ENCODE measurements around the gene SCN8A.

Gene SCN8A

DNA sequence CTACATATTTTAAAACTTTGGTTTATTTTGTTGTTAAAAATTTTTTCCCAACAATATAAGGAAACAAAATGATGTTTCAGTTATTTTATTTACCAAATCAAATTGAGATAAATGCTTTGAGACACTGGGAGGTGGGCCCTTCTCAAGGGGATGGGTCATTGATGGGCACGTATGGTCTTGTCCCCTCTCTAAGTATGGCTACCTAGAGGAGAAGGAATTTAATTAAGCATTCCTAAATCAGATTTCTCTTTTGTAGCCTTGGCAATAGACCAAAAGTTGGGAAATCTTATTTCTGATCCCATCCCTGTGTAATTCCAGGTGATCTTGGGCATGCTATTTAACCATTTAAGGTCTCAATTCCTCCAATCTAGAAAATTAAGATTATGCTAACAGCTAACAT is 79.0 kb downstream of the SCN8A start:
- no peak for DNase-seq (ENCODE audit: low spot score)

DNA sequence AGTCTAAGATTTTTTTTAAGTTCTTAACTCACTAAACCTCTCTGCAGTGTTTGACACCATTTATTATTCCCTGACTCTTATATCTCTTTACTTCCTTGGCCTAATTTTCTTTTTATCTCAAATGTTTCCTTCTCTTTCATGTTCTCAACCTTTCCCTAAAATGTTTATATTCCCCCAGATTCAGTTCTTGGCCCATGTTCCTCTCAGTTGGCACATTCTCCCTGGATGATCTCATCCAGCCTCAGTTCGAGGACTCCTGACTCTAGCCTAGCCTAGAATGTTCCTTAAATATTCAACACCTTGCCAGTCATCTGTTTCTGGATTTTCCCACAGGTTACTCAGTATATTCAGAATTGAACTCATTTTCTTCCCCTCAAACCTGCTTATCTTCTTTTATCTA is 81.3 kb downstream of the SCN8A start:
- no peak for DNase-seq (ENCODE audit: low spot score)

DNA sequence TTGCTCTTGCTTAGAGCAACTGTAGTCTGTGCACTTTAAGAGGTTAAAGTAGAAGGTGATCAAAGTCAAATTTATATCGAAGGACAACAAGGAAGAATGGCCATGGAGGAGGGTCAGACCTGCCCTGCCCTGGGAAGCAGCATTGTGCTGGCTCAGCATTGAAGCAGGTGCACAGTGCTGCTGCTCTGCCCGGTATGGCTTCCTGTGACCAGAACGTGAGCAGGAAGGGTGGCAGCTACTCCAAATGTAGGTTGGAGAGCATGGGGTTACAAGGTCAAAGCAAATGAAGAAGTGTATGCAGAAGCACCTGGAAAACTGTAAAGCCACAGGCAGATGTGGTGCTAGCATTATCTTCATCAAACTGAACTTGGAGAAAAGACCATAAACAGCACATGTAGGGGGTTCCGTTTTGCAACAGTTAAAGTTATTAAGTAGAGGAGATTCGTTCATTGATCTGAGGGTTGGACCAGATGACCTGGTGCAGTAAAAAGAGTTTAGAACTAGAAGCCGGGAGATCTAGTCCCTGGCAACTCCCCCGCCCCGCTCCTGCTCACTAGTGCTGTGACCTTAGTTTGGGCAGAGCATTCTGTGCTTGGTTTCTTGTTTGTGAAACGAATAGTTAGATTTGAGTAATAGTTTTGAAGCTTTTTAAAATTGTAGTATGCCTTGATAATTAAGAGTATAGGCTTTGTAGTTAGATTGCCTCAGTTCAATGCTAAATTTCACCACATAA is 84.2 kb downstream of the SCN8A start:
- no peak for DNase-seq (ENCODE audit: low spot score)

DNA sequence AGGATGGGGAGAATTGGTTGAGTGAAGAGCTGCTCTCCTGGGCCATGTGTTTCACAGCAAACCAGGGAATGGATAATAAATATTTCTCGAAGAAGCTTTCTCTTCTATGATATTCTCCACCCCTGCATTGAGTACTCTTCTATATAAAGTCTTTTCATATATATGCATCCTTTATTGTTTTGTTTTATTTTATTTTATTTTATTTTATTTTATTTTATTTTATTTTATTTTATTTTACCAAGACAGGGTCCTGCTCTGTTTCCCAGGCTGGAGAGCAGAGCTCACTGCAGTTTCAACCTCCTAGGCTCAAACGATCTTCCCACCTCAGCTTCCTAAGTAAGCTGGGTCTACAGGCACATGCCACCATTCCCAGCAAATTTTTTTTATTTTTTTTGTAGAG is 85.8 kb downstream of the SCN8A start:
- no peak for DNase-seq (ENCODE audit: low spot score)

DNA sequence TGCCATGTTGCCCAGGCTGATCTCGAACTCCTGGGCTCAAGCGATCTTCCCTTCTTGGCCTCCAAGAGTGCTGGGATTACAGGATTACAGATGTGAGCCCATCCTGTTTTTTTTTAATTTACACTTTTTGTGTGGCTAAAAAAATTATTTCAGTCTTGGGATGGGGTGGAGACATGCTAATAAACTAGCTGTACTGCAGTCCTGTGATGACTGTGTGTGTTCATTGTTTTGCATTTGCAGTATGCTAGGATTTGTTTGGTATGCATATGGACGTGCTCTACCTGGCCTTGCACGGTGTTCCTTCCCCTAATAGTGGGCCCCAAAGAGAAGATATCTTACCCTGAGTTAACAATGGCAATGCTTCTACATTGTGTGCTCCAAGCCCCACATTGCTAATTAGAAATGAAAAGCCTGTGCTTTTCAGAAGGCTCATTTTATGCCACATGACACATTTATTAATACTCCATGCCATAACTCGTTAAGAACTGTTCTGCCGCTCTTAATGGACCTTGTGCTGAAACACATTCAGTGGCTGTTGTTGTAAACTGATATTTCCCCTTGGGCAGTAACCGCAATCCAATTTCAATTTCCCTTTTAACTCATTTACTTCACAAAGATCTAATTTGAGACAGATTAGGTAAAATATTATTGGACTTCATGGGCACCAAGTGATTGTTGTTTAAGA is 86.4 kb downstream of the SCN8A start:
- no peak for DNase-seq (ENCODE audit: low spot score)

DNA sequence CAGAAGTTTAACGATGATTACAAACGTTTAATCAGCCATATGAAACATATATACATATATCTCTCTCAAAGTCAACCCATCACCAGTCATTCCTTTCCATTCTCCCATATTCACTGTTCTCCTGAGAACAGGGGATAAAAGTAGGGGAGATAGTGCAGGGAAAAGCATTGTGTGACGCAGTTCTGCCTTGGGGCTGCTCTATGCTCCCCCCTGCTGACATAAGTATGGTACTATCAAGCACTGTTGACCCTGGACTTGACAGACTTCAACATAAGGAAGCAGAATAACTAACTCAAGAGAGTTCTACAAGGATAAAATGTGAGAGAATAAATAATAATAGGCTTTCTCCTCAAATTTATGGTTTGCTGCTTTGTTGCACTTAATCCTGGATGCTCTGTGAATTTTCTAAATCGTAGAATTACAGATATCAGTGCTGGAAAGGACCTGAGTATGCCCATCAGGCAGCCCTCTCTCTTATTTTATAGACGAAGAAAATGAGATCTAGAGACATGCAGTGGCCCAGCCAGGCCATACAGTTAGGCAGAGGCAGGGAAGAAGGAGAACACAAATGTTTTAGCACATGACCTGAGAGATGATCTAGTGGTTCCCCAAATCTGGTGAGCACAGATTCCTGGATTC is 87.2 kb downstream of the SCN8A start:
- DNase-seq (ENCODE audit: low spot score), result peak; percentile 73

DNA sequence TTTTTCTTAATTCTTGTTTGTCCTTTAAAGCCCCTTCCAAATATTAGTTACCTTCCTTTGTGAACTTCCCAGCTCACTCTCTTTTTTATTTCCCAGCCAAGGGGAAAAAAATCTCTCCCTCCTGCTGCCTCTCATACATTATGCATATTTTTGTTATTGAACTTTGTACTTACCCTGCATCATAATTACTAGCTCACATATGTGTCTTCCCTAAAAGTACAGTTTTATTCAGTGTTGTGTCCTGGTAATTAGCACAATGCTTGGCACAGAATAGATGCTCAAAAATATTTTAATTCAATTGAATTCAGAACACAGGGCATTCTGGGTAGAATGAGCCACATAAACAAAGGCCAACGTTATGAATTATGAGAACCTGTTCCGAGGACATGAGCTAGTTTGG is 91.9 kb downstream of the SCN8A start:
- no peak for DNase-seq (ENCODE audit: low spot score)

DNA sequence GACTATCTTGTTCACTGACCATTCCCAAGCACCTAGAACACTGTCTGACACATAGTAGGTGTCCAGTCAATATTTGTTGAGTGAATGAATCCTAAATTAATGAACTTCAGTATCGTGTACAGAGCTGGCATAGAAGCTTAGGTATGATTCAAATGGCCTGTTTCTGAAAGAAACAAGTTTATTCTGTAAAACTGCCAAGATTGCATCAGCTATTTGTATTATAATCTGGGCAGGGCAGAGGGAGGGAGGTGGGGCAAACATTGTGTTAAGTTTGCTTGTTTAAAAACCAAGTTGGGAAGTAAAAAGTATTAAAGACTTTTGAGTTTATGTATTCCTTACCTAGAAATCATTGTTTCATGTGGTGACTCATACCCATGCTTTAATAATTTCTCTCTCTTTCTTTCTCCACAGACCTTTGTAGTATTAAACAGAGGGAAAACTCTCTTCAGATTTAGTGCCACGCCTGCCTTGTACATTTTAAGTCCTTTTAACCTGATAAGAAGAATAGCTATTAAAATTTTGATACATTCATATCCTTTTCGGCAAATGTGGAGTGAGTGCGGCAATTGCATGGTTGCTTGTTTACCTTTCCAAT is 92.8 kb downstream of the SCN8A start:
- no peak for DNase-seq (ENCODE audit: low spot score)

DNA sequence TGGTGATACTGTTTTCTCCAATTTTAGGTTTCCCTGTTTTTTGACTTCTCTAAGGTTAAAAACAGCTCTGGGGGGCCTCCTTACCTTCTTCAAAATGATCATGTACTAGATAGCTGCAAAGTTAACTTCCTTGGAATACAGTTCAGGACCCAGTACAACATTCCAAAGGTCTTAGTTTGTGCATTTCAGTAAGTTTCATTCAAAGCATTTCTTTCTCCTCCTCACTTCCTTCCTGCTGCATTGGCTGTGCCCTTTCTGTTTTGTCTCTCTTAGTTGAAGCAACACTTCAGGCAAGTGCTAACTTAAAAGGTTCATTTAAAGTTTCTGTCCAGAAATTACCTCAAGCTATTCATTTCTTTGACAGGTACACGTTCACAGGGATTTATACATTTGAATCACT is 95.7 kb downstream of the SCN8A start:
- DNase-seq (ENCODE audit: low spot score), result no peak

DNA sequence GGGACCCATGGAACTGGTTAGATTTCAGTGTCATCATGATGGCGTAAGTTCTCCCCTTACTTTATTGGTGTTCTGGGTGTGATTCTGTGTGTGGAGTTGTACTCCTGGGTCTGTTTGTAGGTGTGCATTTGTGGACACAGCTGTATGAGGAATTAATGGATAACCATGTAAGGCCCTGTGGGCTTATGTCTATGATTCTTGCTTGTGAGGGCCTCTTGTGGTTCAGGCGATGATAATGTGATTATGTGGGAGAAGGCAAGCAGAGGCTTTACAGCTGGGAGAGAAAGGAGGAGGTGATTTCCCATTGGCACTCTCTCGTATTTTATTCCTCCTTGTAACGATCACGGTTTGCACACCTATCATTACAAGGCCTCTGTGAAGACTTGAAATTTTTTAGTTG is 96.1 kb downstream of the SCN8A start:
- DNase-seq (ENCODE audit: low spot score), result no peak

DNA sequence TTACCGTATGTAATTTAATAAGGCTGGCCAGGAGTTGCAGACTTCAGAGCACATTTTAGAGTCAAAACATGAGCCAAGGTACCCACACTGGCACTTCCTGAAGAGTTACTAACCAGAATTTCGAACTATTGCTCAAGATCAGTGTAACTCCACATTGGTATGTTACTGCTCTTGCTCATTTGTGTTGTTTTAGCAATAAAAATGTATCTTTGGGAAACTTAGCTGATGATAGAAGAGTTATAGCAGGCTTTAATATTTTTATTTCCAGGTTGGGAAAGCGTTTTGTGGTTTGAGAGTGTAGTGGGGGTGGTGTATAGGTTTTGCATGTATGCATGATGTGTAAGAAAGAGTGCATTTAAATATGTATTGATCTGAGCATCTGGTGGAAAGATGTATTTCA is 96.6 kb downstream of the SCN8A start:
- DNase-seq (ENCODE audit: low spot score), result no peak

DNA sequence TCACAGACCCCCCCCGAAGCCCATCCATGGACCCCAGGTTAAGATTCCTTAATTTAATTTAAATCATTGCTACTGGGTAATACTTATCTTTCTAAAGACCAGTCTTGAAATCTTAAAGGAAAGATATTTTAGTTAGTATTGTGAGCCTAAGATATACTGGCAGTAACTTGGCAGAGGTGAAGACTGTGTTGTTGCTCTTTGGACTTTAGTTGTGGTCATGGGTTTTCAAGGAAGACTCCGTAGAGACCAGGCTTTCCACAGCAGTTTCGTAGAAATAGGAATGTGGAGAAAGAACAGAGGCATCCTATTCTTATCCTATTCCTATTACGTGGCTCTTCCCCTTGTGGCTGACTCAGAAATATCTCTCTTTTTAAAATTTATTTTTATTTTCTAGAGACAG is 99.0 kb downstream of the SCN8A start:
- no peak for DNase-seq (ENCODE audit: low spot score)

DNA sequence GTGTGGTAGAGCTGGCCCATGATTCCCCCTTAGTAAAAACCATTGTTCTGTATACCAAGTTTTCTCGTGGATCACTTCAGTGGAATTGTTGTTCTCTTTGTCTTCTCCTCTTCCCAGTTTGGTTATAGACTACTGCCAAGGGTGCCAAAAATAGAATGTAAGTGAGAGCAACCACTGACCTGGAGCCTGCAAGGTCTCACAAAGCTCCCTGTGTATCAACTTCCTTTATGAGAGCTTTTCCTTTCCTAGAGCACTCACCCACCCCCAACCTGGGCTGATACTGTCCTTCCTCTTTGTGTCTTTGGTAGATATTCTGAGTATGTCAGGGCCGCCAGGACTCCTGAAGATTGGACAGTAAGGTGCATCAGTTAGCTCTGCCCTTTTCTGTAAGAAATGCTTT is 101.0 kb downstream of the SCN8A start:
- no peak for DNase-seq (ENCODE audit: low spot score)

DNA sequence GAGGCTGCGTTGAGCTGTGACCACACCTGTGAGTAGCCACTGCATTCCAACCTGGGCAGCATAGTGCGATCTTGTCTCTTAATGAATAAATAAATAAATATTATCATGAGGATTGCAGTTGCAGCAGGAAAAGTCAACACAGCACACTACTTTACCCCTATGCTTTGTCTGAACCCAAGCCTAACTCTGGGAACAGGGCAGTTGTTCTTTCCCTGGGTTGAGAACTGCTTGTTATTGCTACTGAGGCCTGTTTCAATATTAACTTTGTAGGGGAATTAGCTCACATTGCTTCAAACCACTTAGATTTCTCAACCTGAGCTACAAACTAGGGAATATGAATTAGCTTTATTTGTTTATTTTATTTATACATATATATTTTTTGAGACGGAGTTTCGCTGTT is 102.5 kb downstream of the SCN8A start:
- DNase-seq (ENCODE audit: low spot score), result no peak

DNA sequence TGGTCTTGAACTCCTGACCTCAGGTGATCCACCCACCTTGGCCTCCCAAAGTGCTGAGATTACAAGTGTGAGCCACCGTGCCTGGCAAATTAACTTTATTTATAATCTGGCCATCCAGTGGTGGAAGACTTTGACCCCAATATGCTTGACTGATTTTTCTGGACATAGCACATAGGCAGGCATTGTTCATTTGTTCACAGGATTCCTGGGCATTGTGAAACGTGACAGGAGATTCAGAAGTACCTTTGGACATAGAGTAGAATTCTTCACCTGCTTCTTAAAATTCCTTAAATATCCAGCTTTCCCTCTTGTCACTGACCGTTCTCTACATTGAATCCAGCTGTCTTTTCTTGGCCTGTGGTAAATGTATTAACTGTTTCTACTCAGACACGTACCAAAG is 103.1 kb downstream of the SCN8A start:
- no peak for DNase-seq (ENCODE audit: low spot score)

DNA sequence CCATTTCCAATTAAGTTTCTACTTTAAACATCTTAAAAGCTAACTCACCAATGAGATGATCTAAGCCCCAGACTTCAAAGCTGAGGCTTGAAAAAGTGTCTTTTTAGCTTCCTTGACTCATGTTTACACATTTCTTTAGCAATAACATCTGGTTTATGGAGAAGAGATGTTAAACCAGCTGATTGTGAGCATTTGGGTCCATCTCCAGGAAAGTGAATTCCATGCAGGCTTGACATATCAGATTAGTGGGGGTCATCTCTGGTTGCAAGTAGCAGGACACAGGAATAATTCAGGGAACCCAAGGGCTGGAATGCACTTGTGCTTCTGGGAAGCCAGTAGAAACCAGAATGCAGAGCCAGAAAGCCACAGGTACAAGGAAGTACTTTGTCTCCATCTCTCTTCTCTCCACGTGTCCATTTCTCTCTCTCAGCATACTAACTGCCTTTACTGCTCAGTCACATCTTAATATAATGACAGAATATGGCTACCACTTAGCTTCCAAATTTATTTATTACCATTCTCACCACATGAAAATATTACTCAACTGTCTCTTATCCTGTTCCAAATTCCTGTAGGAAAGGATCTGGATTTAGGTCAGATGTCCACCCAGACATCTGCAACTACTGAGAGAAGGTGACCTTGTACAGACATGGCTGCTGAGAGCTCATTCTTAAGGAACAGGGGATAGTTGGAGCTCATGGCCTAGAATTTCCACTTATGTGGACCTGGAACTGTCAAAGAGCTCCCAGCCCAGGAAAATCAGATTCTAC is 104.4 kb downstream of the SCN8A start:
- DNase-seq (ENCODE audit: low spot score), result no peak

DNA sequence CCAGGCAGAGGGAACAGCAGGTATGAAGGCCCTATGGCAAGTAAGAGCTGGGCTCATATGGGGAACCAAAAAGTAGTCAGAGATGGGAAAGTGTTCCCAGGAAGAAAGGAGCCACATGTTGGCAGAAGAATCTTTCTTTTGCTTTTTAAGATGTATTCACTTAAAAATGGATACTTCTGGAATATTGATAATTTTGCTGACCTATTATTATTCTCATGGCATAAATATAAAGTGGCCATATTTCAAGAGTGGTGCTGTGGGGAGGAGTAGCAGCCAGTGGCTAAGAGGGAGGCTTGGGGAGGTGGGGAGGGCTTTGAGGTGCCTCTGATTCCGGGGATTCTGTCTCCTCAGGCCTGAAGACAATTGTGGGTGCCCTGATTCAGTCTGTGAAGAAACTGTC is 108.2 kb downstream of the SCN8A start:
- DNase-seq (ENCODE audit: low spot score), result no peak

DNA sequence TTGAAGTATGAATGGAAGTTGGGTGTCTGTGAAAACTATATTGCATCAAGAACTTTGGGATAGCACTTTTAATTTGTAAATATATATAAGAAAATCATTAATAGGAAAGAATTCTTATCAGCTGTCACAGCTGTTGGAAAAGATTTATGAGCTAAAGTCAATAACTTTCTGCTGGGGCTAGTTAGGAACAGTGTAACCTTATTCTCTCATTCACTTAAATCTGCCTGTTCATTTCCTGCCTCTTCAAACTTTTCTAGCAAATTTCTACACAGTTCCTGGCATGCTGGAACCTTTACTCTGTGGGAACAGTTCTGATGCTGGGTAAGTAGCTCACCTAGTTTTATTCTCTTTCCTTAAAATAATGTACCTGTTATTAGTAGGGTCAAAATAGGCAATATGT is 109.9 kb downstream of the SCN8A start:
- no peak for DNase-seq (ENCODE audit: low spot score)

DNA sequence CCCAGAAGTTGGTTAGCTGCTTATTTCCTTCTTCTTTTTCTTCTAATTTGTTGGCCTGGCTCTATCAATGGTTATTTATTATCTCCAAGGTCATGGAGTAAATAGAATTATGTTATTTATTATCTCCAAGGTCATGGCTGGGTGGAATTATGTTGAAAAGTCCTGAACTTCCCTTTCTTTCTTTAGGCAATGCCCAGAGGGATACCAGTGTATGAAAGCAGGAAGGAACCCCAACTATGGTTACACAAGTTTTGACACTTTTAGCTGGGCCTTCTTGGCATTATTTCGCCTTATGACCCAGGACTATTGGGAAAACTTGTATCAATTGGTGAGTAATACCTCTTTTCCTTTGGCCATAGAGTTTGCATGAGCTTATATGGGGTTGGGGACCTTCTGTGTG is 111.6 kb downstream of the SCN8A start:
- no peak for DNase-seq (ENCODE audit: low spot score)

DNA sequence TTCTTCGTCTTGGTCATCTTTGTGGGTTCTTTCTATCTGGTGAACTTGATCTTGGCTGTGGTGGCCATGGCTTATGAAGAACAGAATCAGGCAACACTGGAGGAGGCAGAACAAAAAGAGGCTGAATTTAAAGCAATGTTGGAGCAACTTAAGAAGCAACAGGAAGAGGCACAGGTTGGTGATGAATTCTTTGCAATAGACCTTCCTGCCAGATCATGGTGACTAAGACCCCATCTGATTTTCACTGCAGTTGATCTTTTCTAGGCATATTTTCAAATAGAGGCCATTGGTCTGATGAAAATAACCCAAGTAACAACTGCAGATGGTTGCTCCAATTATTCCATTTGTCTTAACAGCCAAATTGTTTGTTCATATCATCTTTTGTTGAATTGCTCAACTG is 114.4 kb downstream of the SCN8A start:
- DNase-seq (ENCODE audit: low spot score), result no peak

DNA sequence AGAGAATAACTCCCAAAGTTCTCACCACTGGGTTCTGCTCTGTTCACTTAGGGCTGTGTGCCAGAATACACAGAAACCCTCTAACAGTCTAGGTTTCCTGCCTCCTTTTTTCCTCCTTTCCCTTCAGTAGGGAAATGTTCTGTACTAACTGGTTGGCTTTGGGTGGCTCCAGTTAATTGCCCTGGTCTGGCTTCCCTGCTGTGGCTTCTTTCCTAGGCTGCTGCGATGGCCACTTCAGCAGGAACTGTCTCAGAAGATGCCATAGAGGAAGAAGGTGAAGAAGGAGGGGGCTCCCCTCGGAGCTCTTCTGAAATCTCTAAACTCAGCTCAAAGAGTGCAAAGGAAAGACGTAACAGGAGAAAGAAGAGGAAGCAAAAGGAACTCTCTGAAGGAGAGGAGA is 115.2 kb downstream of the SCN8A start:
- no peak for DNase-seq (ENCODE audit: low spot score)

DNA sequence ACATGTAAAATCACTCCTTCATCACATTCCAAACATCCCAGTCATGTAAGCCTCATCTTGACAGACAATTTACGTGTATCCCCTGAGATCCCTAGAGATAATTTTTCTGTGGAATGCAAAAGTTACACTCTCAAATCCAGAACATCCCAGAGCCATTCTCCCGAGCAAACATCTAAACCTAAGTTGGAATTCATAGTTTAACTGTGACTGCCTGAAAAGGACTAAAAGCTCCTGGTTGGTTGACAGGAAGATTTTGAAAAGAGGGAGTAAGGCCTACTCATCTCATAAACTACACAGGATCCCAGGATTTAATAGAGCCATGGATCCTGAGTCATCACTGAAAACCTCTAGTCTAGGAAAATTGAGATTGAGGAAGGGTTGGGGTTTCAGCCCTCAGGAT is 123.6 kb downstream of the SCN8A start:
- DNase-seq (ENCODE audit: low spot score), result no peak
